ELR (cell line): ENCODE measurements around the gene SORL1.

Source experiments
- DNase-seq: peaks from one replicate; pipeline ENCODE4 v3.0.0-alpha.2; 2015; ENCODE audit warnings: low read depth

Gene SORL1

DNA sequence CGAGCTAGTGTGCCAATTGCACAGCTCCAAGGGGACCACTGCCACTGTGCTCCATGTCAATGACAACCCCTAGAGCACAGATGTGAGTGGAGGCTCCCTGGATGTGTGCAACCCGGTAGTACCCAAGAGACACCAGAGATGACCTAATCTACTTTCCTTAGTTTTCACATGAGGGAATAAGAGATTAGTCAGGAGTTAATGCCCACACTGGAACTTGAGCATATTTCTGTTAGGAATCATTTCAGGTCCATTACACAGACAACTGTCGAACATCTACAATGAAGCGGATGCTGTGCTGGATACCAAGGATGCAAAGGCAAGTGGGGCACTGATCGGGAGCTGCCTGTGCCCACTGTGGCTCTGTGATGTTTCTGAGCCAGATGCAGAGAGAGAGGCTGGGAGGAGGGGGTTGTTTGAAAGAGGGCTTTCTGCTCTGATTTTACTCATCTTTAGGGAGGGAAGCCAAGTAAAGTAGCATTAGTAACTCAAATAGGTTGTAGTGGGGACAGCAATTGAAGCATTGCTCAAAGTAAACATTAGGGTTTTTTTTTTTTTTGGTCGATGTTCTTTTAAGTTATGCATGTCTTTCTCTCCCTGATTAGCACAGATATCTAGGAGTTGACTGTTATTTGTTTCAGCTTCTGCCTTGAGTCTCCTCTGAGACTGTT lies 83.1 kb downstream of the SORL1 start:
- DNase-seq, result peak; percentile 13

DNA sequence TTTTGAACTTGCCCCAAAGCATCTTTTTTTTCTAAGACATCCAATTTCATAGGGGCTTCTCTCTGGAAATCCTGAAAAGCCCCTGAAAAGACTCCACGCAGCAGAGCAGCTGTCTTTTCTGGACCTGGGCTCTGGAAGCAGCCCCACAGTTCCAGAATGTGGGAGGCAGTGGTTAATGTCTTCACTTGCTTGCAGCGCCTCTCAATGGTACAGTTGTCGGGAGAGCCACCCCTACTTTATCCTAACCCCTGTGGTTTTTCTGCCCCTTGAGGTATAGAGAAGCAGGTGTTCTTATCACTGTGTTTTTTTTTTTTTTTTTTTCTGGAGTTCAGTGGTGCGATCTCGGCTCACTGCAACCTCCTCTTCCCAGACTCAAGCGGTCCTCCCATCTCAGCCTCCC lies 84.0 kb downstream of the SORL1 start:
- no peak for DNase-seq

DNA sequence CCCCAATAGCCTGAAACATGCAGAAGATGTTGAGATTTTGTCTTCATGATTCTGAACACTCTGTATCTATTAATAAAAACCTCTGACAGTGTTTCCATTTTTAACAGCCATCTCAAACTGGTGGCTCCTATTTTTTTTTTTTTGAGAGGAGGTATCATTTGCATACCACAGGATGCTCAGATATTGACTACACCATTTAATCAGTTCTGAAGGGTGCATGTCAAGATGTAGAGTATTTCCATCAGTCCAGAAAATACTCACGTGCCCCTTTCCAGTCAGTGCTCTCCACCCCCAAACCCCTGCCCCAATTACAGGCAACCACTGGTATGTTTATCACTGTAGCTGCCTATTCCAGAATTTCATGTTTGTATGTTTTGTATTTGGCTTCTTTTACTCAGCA lies 85.9 kb downstream of the SORL1 start:
- no peak for DNase-seq

DNA sequence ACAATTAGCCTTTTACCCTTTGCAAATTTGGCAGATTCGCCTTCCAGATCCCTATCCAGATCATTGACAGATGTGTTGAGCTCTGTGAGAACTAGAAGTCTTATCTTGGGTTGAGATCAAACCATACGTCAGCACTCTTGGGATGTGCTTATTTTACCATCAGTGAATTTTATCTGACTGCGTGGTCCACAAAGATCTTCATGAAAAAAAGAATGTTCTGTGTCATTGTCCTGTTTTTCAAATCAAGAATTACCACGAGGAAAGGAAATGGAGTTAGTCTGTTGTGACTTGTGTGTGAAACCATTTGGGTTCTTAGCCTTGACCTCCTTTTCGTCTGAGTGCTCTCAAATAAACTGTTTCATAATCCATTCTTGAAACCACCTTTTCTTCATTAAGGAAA lies 86.9 kb downstream of the SORL1 start:
- DNase-seq, result no peak

DNA sequence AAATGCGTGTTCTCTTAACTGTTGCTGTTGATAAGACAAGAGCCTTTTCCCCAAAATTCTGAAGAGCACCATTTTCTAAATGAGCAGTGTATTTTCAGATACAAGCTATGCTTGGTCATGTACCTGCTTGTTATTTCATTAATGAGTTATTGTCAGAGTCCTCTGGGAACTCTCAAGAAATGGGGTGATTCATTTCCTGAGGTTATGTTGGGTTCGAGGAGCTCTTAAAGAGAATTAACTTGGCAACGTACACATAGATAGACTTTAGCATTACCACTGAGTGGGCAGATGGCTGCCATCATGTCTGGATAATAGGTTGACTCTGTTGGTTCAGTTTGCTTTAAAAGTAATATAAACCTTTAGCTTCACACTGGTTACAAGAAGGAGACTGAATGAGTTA lies 88.5 kb downstream of the SORL1 start:
- peak; percentile 13 for DNase-seq

DNA sequence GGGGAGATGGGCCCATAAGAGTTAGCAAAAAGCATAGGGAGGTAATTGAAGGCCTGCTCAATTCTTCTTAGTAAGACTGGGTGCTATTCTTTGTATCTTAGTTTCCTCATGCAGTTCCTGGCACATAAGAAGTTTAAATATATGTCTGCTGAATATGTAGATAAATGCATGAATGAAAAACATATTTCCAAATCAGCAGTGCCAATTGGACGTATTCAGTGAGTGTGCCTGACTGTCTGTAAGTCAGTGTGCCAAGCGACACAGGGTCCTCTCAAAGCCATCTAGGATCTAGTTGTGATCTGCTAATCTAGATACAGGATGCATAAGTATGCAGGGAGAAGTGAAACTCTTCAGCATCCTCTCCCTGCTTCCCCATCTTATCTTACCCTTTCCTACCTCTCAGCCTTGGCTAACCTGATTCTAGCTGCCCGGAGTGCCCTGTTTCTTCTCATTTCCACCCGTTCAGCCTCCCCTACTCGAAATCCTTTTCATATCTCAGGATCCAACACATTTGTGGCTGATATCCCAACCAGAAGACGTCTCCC lies 91.8 kb downstream of the SORL1 start:
- DNase-seq, result no peak

DNA sequence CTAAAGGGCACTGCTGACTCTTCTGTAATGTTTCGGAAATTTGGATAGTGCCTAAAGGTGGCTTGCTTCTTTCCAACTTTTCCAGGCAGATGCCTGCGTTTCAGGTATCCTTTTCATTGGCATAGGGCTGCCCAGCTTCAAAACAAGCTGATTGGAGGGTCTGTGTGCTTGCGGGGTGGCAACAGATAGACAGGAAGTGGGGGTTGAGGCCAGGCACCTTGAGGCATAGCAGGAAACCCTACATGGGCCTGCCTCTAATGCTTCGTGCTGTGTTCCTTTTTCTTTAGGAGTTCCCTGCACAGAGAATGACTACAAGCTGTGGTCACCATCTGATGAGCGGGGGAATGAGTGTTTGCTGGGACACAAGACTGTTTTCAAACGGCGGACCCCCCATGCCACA lies 92.8 kb downstream of the SORL1 start:
- no peak for DNase-seq

DNA sequence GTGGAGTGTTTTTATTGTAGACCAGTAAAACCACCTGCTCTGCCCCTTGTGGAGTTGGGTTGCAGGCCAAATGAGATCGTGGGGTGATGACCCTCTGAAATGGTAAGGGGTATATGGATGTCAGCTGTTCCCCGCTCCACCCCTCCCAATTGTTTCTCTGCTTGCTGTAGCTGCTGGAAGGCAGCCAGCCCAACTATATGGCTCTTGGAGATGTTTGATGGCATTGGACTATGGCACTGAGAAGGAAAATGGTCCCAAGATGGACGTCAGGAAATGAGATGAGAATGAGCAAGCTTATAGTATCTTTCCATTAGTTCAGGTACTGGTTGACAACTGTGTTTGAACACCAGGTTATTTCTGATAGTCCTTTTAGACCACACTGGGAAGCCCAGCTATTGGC lies 95.5 kb downstream of the SORL1 start:
- no peak for DNase-seq

DNA sequence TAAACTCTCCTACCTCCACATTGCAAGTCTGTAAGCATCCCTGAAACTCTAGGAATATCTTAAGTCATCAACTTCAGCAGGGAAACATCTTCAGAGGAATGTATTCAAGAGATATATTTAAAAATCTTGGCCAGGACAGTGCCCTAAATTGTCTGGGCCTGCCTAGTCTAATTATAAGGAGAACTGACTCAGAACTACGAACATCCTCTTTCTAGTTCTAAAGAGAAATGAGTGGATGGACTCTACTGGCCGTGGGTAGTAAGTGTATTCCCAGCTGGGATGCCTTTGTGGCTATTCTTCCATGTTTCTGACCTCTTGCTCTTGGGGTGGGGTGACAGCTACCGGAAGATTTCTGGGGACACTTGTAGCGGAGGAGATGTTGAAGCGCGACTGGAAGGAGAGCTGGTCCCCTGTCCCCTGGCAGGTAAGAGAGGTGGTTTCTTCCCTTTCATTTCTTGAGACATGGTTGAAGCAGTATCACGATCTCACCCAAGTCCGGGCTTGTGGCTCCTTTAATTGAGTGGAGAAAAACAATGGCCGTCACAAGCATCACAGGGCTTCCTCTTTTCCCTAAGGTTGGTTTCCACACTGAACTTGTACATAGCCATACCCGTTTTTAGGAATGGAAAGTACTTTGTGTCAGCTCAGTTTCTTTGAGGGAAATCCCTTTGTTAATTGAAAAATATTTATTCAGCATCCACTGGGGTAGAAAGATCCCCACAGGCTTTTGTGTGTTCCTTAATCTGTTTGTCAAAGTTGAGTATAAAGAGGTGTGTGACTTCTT lies 98.3 kb downstream of the SORL1 start:
- DNase-seq, result no peak

DNA sequence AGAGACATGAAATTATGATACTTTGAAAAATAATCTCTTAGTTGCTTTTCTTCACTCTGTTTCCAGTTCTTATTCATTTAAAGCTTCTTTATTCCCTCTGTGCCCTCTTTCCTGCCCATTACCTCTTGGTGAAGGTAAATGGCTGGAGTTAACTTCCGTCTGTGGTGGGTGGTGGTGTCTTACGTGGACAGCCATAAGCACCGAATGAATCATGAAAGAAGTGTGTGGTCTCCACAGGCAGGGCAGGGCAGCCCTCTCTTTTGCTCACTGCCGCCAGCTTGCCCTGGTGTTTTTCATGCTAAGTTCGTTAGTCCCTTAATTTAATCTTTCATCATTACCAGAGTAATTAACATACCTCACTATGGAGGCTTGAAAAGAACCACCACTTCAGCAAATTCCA lies 99.3 kb downstream of the SORL1 start:
- DNase-seq, result no peak

DNA sequence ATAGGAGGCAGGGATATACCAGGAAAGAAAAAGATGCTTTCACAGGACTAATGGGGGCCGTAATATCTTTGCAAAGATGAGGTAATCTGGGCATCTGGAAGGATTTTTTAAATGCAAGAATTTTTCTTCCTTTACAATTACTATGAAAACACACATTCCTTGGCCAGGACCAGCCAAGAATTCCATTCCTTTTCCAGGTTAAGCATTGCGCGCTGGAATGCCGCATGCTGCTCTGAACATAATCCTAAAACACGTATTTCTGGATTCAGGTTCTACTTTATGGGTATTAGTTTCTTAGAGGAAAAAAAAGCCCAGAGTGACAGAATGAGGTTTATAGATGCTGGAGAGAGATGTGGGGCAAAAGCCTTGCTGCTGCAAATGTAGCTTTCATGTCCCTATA lies 100.0 kb downstream of the SORL1 start:
- no peak for DNase-seq

DNA sequence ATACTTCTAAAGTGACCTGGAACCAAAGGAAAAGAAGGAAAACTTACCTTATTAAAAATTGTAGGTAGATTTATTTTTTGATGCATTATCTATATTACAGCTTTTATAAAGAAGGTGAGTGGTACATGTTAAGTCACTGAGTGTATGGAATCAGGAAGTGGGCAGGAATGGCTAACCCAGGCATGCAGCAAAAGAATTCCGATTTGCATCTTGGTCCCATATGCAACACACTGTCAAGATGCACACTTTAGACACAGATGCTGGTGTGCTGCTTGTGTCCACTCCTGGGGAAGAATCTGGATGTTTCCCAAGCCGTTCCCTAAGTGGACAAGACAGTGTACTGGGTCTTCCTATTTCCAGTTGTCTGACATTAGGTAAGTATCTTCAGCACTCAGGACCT lies 100.5 kb downstream of the SORL1 start:
- DNase-seq, result no peak

DNA sequence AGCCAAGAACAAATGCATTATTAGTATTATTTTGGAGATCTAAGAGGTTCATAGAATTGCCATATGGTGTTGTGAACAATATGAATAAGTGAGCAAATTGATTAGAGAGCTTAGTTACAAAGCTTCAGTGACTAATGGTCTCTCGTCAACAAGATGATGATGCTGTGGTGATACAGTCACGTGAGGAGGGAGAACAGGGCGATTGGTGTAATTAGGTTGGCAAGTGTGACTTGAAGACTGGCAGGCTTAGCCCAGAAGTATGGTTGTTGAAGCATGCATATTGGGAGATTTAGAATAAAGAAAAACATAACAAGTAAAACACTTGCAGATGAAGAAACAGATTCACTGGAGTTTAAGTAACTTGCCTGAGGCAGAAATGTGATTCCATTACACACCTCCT lies 101.3 kb downstream of the SORL1 start:
- no peak for DNase-seq

DNA sequence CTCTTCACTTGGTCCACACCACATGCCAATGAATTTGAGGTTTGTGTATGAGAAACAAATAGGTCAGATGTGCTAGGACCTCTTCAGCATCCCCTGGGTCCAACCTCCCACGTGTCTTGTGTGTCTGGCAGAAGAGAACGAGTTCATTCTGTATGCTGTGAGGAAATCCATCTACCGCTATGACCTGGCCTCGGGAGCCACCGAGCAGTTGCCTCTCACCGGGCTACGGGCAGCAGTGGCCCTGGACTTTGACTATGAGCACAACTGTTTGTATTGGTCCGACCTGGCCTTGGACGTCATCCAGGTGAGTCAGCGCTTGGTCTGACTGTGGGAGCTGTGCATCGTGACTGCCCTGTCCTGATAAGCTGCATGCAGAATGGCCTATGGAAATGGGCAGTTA lies 101.7 kb downstream of the SORL1 start:
- DNase-seq, result no peak

DNA sequence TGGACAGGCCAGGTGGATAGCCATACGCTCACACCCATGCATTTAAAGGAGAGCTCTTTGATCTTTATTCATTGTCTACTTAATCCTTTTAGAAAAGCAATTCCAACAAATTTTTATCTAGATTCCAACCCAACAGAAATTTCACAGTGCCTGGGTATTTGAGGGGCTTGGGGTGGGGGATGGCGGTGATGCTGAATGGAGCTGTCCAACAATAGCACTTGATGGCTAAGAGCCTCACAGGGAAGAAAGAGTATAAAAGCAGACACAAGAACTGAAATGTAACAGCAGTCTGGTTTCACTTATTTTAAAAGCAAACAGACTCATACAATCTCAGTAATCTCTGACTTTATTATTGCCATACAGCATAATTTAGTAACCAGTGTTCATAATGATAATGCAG lies 102.4 kb downstream of the SORL1 start:
- no peak for DNase-seq

DNA sequence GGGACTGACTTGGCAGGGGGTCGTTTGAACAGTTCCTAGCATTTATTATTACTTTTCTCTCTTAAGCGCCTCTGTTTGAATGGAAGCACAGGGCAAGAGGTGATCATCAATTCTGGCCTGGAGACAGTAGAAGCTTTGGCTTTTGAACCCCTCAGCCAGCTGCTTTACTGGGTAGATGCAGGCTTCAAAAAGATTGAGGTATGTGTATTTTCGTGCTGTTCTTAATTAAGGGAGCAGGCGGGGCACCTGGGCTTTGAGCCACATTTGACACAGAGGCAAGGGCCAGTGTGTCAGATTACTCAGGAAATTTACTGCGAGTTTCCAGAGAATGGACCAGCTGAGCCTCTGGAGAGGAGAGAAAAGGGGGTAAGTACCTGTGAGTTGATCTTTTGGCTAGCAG lies 103.0 kb downstream of the SORL1 start:
- DNase-seq, result no peak

DNA sequence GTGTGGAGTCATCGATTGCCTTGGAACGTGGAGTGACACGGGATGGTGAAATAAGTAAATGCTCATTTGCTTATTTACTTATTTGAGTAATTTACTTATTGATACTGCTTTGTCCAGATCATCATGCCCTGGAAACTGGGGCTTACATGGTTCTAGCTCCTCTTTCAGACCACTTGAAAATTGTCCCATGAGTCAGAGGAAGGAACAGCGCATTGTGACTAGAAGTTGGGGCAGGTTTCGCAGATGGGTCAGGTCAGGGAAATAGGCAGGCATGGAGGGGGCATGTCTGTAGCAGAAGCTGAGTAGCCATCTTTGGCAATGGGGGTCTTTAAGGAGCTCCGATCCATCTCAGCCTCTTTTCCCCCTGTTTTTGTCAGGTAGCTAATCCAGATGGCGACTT lies 104.8 kb downstream of the SORL1 start:
- DNase-seq, result no peak

DNA sequence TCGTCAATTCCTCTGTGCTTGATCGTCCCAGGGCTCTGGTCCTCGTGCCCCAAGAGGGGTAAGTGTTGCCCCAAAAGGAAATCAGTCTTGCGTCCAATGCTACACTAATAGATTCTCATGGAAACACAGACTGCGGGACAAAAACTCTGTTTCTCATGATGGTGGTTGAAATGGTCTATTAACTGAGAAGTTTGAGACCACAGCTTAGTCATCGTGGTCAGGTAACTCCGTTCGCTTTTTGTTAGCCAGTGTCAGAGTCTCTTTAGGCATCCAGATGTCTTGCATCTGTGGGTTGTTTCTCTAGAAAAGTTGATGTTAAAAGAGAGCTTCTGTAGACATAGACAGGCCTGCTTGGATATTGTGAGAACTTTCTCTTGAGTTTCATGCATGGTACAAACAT lies 105.2 kb downstream of the SORL1 start:
- DNase-seq, result peak; percentile 5

DNA sequence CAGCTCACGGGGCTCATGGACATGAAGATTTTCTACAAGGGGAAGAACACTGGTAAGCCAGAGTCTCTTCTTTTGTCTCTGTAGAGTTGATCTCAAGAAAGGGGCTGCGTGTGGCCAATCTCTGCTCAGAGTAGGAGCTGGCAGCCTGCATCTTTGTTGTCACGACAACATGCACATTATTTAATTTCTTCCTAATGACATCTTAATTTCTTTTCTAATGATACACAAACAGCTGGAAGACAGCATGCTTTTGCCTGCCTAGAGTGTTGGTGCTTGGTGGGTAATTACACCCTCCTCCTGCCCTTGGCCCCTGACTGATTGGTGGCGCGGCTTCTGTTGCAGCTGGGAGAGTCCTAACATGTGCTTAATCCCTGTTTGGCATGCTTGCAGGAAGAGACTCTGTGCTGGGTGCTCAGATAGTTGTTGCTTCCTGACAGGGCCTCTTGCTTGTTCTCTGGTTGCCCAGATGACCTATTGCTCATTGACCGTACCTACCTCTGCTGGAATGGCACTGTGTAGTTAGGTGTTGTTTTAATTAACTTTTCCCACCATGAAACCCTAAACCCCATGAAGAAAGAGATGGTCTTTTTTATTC lies 107.6 kb downstream of the SORL1 start:
- no peak for DNase-seq

DNA sequence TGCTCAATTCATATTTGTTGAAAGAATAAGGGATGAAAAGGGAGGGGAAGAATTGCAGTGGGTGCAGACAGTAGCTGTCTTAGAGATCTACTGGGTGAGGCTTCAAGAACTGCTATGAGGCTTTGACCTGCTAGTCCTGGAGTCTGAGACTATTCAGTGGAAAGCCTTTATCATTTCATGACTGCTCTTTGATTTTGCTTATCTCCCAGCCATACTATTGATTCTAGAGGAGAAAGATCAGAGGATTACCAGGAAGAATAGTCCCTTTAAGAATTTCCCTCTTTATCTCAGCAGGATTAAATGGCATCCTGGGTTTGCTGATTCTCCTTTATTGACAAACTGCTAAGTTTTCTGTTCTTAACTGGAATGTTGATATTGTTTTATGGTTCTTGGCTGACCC lies 108.1 kb downstream of the SORL1 start:
- DNase-seq, result no peak

DNA sequence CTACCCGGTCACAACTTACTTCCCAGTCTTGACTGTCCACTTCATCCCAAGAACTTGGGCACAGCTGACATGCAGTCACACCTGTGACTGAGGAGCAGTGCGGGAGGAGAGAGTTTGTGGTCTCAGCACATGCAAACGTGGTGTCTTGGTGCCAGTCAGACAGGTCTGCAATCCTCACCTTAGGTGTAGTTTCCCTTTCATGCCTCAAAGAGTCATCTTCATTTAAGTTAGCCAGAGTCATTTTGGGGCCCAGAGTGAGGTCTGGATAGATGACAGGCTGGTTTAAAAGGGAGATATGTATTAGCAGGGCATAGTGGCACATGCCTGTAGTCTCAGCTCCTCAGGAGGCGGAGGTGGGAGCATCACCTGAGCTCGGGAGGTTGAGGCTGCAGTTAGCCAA lies 109.1 kb downstream of the SORL1 start:
- no peak for DNase-seq

DNA sequence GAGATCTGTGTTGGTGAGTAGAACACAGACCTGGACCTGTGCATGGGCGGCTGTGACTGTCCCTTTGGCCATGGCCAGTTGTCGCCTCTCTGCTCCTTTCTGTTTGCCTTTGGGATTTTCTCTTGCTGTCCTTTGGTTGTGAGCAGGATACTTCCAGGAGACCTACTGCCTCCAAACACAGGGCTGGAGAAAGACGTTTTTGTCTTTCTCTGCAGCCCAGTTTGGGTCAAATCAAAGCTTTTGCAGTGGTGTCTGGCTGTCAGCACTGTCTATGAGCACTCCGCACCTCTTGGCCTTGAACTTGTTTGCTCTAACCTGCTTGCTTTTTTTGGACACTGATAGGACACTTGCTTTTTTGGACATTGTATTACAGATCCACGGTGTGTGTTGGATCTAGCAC lies 109.6 kb downstream of the SORL1 start:
- no peak for DNase-seq

DNA sequence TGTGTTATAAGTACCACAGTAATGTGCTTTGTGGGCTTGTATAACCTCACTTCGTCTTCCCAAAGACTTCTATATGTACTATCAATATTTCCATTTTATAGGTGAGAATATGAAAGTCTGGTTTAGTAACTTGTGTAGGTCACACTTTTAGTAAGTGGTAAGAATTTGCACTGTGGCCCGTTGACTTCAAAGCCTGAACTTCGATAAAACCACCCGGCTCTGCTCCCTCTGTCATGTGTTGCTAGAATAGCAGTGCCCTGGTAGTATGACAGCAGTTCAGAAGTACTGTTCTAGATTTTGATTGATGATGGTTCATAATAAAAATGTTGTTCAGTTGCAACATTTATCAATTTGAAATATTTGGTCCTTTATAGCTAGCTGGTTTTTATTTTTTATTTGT lies 110.9 kb downstream of the SORL1 start:
- no peak for DNase-seq
